ENCODE data around the gene HMX1. TPM values are rescaled to one million over a fixed set of nuclear protein-coding genes. Genes with fewer than 3 reads are reported as not detected.

The HMX1 gene
- total and polyA plus RNA-seq, 2 experiments from 2014 or later = not detected

DNA sequence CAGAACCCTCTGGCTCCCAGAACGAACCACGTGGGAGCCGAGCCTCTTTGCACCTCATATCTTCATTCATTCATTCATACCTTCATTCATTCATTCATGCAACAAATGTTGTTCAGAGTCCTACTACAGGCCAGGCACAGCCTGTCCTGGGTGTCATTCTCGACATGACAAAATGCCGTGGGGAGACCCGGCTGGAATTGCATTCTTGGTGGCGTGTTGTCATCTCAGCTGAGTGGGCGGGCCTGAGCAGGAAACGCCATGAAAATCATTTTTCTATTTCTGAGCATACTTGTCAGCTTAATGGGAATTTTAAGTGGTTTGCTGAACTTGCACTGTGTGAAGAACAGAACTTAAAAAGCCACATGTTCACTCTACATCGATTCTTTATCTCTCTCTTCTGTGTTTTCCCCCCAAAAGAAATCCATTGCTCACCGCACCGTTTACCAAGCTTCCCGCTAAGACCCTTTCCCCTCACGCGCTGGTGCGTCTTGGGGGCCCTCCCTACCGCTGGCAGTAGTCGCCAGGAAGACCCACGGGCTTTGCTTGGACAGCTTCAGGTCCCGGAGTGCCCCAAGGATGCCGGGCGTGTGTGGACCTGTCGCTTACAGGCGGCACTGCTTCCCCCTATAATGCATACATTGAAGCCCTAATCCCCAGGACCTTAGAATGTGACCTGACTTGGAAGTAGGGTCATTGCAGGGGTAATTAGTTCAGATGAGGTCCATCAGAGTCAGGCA is 41.6 kb upstream of the HMX1 start:
- Histone ChIP-seq H3K27me3 (replicated peaks; ENCODE audit: insufficient read depth) (peaks cover 7% of the 10 kb centered on the region), H3K4me2 (ENCODE audit: unreplicated experiment) (no peak overlapping the region), H3F3A (ENCODE audit: insufficient read depth) (peaks cover 8% of the 10 kb centered on the region; the same call in 1 of the 2 replicates), H3K9me2 (ENCODE audit: insufficient read depth) (no peaks in the 10 kb centered on the region), H3K9me3 (ENCODE audit: low read depth) (no peaks in the 10 kb centered on the region), H3K9ac (no peak overlapping the region), H3K27ac (no peak overlapping the region), H3K4me1 (ENCODE audit: insufficient read depth) (peaks cover 15% of the 10 kb centered on the region), H4K20me1 (ENCODE audit: insufficient read depth) (no peaks in the 10 kb centered on the region), H3K36me3 (ENCODE audit: low read depth) (no peaks in the 10 kb centered on the region), H3K79me2 (ENCODE audit: insufficient read depth) (no peaks in the 10 kb centered on the region), H3K4me3 (no peak overlapping the region), H2AFZ (no peak overlapping the region)
- 34 to 36% methylated on average over 24 of the region's 24 CpGs for WGBS, 2 experiments (ENCODE audit: low coverage in 1 of 2, low lambda C conversion rate in 2 of 2, missing lambda C conversion rate in 2 of 2)
- TF ChIP-seq EZH2 (IDR thresholded peaks at IDR 0.05; ENCODE audit: insufficient read depth, poor library complexity, severe bottlenecking) = no peak
- no peak for TF ChIP-seq EZH2phosphoT487 (IDR thresholded peaks at IDR 0.05; ENCODE audit: insufficient read depth, low read depth)
- in situ Hi-C loops (cut with MboI) = no loop called here
- DNase-seq = peak; percentile 35

DNA sequence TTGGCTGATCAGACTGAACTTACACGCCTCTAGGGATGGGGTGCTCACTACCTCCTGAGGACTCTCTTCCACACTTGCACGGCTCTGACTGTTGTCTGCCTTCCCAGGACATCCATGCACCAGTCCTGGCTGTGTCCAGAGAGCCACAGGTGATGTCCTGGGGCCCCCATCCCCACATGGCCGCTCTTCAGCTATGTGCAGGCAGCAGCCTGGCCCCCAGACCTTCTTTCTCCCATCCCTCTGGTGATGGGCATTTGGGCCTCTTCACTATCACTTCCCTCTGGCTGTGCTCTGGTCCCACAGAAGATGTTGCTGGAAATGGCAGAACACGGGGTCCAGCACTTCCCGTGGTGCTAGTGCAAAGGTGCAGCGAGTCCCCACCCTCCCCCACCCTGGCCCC is 40.9 kb upstream of the HMX1 start:
- no peaks in the 10 kb centered on the region for H3K36me3 ChIP-seq (ENCODE audit: low read depth)
- no peak overlapping the region for H2AFZ ChIP-seq
- H3F3A ChIP-seq (ENCODE audit: insufficient read depth) = peaks cover 8% of the 10 kb centered on the region; the same call in 1 of the 2 replicates
- no peaks in the 10 kb centered on the region for H3K9me2 ChIP-seq (ENCODE audit: insufficient read depth)
- DNase-seq = no peak
- no peak for TF ChIP-seq EZH2phosphoT487 (IDR thresholded peaks at IDR 0.05; ENCODE audit: insufficient read depth, low read depth)
- TF ChIP-seq EZH2 (IDR thresholded peaks at IDR 0.05; ENCODE audit: insufficient read depth, poor library complexity, severe bottlenecking) = no peak
- H3K4me1 ChIP-seq (ENCODE audit: insufficient read depth) = peaks cover 15% of the 10 kb centered on the region
- no peaks in the 10 kb centered on the region for H3K9me3 ChIP-seq (ENCODE audit: low read depth)
- H3K4me3 ChIP-seq = no peak overlapping the region
- in situ Hi-C loops (cut with MboI) = no loop called here
- peaks cover 7% of the 10 kb centered on the region for H3K27me3 ChIP-seq (replicated peaks; ENCODE audit: insufficient read depth)
- no peaks in the 10 kb centered on the region for H4K20me1 ChIP-seq (ENCODE audit: insufficient read depth)
- no peak overlapping the region for H3K4me2 ChIP-seq (ENCODE audit: unreplicated experiment)
- WGBS, 2 experiments (ENCODE audit: low coverage in 1 of 2, low lambda C conversion rate in 2 of 2, missing lambda C conversion rate in 2 of 2) = 65 to 67% methylated on average over 3 to 6 of the region's 6 CpGs
- H3K27ac ChIP-seq = no peak overlapping the region
- H3K79me2 ChIP-seq (ENCODE audit: insufficient read depth) = no peaks in the 10 kb centered on the region
- no peak overlapping the region for H3K9ac ChIP-seq

DNA sequence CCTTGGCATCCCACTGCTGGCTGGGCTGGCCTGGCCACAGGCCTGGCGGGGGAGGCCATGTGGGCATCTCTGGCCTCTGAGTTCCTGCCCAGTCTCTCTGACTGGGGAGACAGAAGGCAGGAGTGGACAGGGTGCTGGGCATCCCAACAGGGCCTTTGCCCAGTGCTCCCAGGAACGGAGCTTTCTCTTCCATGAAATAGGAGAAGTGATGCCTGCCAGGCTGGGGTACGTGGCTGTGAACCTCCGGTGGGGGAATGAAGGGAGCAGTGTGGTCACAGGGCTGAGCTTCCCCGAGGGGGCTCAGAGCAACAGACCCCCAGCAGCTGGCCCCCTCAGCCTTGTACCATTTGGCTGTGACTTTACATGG is 40.4 kb upstream of the HMX1 start:
- in situ Hi-C loops (cut with MboI) = no loop called here
- H3K4me1 ChIP-seq (ENCODE audit: insufficient read depth) = peaks cover 15% of the 10 kb centered on the region
- no peaks in the 10 kb centered on the region for H4K20me1 ChIP-seq (ENCODE audit: insufficient read depth)
- peaks cover 8% of the 10 kb centered on the region; the same call in 1 of the 2 replicates for H3F3A ChIP-seq (ENCODE audit: insufficient read depth)
- no peaks in the 10 kb centered on the region for H3K9me3 ChIP-seq (ENCODE audit: low read depth)
- no peak for TF ChIP-seq EZH2phosphoT487 (IDR thresholded peaks at IDR 0.05; ENCODE audit: insufficient read depth, low read depth)
- no peak for TF ChIP-seq EZH2 (IDR thresholded peaks at IDR 0.05; ENCODE audit: insufficient read depth, poor library complexity, severe bottlenecking)
- peaks cover 11% of the 10 kb centered on the region for H3K27me3 ChIP-seq (replicated peaks; ENCODE audit: insufficient read depth)
- H2AFZ ChIP-seq = peak overlapping the region; percentile 38
- no peaks in the 10 kb centered on the region for H3K9me2 ChIP-seq (ENCODE audit: insufficient read depth)
- peak overlapping the region; percentile 33; the same call in 1 of the 2 replicates for H3K27ac ChIP-seq
- H3K36me3 ChIP-seq (ENCODE audit: low read depth) = no peaks in the 10 kb centered on the region
- DNase-seq = no peak
- H3K9ac ChIP-seq = peak overlapping the region; percentile 46; the same call in 1 of the 2 replicates
- H3K79me2 ChIP-seq (ENCODE audit: insufficient read depth) = no peaks in the 10 kb centered on the region
- no peak overlapping the region for H3K4me3 ChIP-seq
- H3K4me2 ChIP-seq (ENCODE audit: unreplicated experiment) = peak overlapping the region; percentile 55
- 25 to 28% methylated on average over 5 of the region's 5 CpGs for WGBS, 2 experiments (ENCODE audit: low coverage in 1 of 2, low lambda C conversion rate in 2 of 2, missing lambda C conversion rate in 2 of 2)

DNA sequence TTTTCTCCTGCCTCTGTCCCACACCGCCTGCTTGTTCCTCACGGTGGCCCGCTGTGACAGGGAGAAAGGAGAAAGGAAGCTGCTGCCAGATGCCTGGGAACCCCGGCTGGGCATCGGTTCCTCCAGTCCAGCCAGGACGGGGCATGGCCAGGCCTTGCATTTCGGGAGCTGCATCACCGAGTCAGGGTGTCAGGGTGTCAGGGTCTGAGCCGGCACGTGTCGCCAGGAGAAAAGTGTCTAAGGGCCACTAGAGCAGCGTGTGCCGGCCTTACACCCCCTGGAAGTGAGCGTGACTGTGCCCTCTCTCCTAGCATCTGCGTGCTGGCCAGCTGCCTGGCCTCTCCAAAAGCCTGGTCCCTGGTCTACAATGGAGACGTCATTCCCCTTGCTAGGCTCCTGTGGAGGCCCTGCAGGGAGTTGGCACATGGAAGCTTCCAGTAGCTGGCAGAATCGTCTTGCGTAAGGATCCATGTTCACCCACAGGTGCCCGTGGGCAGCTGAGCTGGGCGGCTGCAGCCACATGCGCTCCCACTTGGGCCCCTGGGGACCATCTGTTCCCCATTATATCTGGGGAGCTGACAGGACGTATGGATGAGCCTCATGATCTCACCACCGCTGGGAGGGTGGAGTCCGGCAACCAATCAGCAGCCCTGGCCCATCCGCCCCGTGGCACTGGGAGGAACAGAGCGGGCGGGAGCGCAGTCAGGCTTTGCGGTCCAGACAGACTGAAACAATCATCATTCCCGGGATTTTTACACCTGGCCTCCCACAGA is 39.9 kb upstream of the HMX1 start:
- Histone ChIP-seq H3K9ac (peak overlapping the region; percentile 46; the same call in 1 of the 2 replicates), H3K9me3 (ENCODE audit: low read depth) (no peaks in the 10 kb centered on the region), H3F3A (ENCODE audit: insufficient read depth) (peaks cover 8% of the 10 kb centered on the region; the same call in 1 of the 2 replicates), H3K27ac (no peak overlapping the region; the same call in none of the 2 replicates), H3K79me2 (ENCODE audit: insufficient read depth) (no peaks in the 10 kb centered on the region), H3K4me3 (no peak overlapping the region), H3K4me1 (ENCODE audit: insufficient read depth) (peaks cover 15% of the 10 kb centered on the region), H4K20me1 (ENCODE audit: insufficient read depth) (no peaks in the 10 kb centered on the region), H3K4me2 (ENCODE audit: unreplicated experiment) (peak overlapping the region; percentile 55), H2AFZ (peak overlapping the region; percentile 38), H3K9me2 (ENCODE audit: insufficient read depth) (no peaks in the 10 kb centered on the region), H3K27me3 (replicated peaks; ENCODE audit: insufficient read depth) (peaks cover 14% of the 10 kb centered on the region), H3K36me3 (ENCODE audit: low read depth) (no peaks in the 10 kb centered on the region)
- in situ Hi-C loops (cut with MboI) = no loop called here
- TF ChIP-seq EZH2 (IDR thresholded peaks at IDR 0.05; ENCODE audit: insufficient read depth, poor library complexity, severe bottlenecking) = no peak
- TF ChIP-seq EZH2phosphoT487 (IDR thresholded peaks at IDR 0.05; ENCODE audit: insufficient read depth, low read depth) = no peak
- DNase-seq = peak; percentile 87
- WGBS, 2 experiments (ENCODE audit: low coverage in 1 of 2, low lambda C conversion rate in 2 of 2, missing lambda C conversion rate in 2 of 2) = 5 to 9% methylated on average over 28 to 31 of the region's 31 CpGs
